HepG2 (cell line): ENCODE results near the gene SLC22A7. TPM values are rescaled to one million over a fixed set of nuclear protein-coding genes. Genes with fewer than 3 reads are reported as not detected.

Source experiments
- CAMTA2 ChIP-seq: sonication (generic); formaldehyde crosslinking; IDR thresholded peaks from 2 replicates; pipeline ENCODE4 v1.4.0; 2020; ENCODE audit warnings: mild to moderate bottlenecking, missing genetic modification reagents, borderline replicate concordance
- CEBPB ChIP-seq: IDR thresholded peaks from 2 replicates; pipeline ENCODE4 v1.6.1; 2011; ENCODE audit warnings: low read depth, low read length, improper control_type of control experiment, borderline replicate concordance
- NFRKB ChIP-seq: fragments of 450-650 bp; IDR thresholded peaks from 2 replicates; pipeline ENCODE4 v1.6.1; 2017
- ZBTB40 ChIP-seq, 2 experiments: fragments of 450-650 bp in 1 of 2; sonication (generic) in 1 of 2; formaldehyde crosslinking in 1 of 2; IDR thresholded peaks; 2 replicates each; pipeline versions ENCODE4 v1.6.1 to v1.8.0; 2016 to 2022; ENCODE audit warnings: antibody characterized with exemption in 1 of 2, mild to moderate bottlenecking in 1 of 2, missing genetic modification reagents in 1 of 2
- ZNF337 ChIP-seq: sonication (generic); formaldehyde crosslinking; IDR thresholded peaks from 2 replicates; pipeline ENCODE4 v1.5.1; 2020; ENCODE audit warnings: missing genetic modification reagents, low read depth, mild to moderate bottlenecking, borderline replicate concordance
- ZNF512B ChIP-seq: sonication (generic); formaldehyde crosslinking; IDR thresholded peaks from 2 replicates; pipeline ENCODE4 v1.5.1; 2020; ENCODE audit warnings: missing genetic modification reagents, mild to moderate bottlenecking, borderline replicate concordance
- polyA plus RNA-seq, 8 experiments: library from polyadenylated mRNA; depleted of rRNA in 3 of 8; stranded (reverse) in 7 of 8; unstranded in 1 of 8; fragments of >200 nt; fragmentation: Illumina TruSeq in 4 of 8; extraction: Trizol in 4 of 8; gene quantifications; 2 replicates each; pipeline versions ENCODE4 v1.2.1 to v1.2.3, GENCODE V29; 2011 to 2016; ENCODE audit warnings: low read depth in 4 of 8, missing spikeins in 1 of 8, mixed read lengths in 1 of 8; ENCODE audit not compliant: insufficient read depth in 1 of 8
- total RNA-seq, 5 experiments: library from RNA; depleted of rRNA; stranded (reverse); fragments of >200 nt; fragmentation: Illumina TruSeq; extraction: Trizol; gene quantifications; 2 replicates each; pipeline ENCODE4 v1.2.3, GENCODE V29; 2016; ENCODE audit warnings: low read depth in 1 of 5
- TF ChIP-seq, protein P1 (sequence below): sonication (generic); formaldehyde crosslinking; conservative IDR thresholded peaks from 2 replicates; pipeline ENCODE4 v1.5.0; 2020; ENCODE audit warnings: missing genetic modification reagents
- TF ChIP-seq, protein P2 (sequence below): sonication (generic); formaldehyde crosslinking; IDR thresholded peaks from 2 replicates; pipeline ENCODE4 v1.4.0; 2020; ENCODE audit warnings: missing genetic modification reagents

The SLC22A7 gene
- total and polyA plus RNA-seq, 2 of the 13 experiments (the other 11 are each of a cell fraction or from before 2014, with no cell fraction given): 5.3 to 22.6 TPM

DNA sequence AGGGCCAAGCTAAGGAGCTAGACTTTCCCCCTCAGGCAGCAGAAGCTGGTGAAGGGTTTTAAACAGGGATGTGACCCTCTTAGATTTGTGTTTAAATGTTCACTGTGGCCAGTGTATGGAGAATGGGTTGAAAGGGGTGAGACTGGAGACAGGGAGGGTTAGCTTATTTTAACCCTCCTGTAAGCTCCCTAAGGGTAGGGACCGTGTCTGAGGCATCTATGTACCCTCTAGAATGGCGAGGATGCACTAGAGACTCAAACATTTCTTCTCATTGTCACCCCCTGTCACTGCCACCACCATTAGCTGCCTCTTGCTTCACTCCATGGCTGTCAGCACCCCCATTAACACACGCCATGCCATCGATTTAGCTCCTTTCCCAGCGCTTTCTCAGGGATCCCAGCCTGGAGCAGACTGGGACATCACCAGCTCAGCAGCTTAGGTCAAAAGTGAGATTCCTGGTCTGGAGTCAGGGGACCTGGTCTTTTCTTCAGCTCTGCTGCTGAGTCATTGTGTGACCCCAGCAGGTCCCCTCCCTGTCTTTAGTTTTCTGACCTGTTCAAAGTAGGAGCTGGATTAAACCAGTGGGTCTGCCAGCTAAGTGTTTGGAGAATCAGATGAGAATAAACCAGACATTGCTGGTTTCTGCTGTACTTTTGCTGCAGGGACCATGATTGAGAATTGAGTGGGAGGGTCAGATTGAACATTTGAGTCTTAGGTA is 1.1 kb upstream of the SLC22A7 start (continued):
- no peak for TF ChIP-seq CEBPB
- TF ChIP-seq, protein P1, sequence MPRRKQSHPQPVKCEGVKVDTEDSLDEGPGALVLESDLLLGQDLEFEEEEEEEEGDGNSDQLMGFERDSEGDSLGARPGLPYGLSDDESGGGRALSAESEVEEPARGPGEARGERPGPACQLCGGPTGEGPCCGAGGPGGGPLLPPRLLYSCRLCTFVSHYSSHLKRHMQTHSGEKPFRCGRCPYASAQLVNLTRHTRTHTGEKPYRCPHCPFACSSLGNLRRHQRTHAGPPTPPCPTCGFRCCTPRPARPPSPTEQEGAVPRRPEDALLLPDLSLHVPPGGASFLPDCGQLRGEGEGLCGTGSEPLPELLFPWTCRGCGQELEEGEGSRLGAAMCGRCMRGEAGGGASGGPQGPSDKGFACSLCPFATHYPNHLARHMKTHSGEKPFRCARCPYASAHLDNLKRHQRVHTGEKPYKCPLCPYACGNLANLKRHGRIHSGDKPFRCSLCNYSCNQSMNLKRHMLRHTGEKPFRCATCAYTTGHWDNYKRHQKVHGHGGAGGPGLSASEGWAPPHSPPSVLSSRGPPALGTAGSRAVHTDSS (CRISPR knock-in tag): no peak
- TF ChIP-seq, protein P2, sequence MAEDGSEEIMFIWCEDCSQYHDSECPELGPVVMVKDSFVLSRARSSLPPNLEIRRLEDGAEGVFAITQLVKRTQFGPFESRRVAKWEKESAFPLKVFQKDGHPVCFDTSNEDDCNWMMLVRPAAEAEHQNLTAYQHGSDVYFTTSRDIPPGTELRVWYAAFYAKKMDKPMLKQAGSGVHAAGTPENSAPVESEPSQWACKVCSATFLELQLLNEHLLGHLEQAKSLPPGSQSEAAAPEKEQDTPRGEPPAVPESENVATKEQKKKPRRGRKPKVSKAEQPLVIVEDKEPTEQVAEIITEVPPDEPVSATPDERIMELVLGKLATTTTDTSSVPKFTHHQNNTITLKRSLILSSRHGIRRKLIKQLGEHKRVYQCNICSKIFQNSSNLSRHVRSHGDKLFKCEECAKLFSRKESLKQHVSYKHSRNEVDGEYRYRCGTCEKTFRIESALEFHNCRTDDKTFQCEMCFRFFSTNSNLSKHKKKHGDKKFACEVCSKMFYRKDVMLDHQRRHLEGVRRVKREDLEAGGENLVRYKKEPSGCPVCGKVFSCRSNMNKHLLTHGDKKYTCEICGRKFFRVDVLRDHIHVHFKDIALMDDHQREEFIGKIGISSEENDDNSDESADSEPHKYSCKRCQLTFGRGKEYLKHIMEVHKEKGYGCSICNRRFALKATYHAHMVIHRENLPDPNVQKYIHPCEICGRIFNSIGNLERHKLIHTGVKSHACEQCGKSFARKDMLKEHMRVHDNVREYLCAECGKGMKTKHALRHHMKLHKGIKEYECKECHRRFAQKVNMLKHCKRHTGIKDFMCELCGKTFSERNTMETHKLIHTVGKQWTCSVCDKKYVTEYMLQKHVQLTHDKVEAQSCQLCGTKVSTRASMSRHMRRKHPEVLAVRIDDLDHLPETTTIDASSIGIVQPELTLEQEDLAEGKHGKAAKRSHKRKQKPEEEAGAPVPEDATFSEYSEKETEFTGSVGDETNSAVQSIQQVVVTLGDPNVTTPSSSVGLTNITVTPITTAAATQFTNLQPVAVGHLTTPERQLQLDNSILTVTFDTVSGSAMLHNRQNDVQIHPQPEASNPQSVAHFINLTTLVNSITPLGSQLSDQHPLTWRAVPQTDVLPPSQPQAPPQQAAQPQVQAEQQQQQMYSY (CRISPR knock-in tag): peak; percentile 72; the same call in 1 of the 2 replicates
- TF ChIP-seq ZNF337 (CRISPR knock-in tag): no peak
- no peak for TF ChIP-seq CAMTA2 (CRISPR knock-in tag)
- no peak for TF ChIP-seq ZNF512B
- no peak for TF ChIP-seq NFRKB
- TF ChIP-seq ZBTB40 (IDR thresholded peaks at IDR 0.05): no peak
- TF ChIP-seq ZBTB40 (CRISPR knock-in tag; IDR thresholded peaks at IDR 0.05): no peak
